B cell (primary cell): ENCODE results near the gene FBN2. TPM values are rescaled to one million over a fixed set of nuclear protein-coding genes. Genes with fewer than 3 reads are reported as not detected.

Experiments used
- ATAC-seq: fragments of 200-7000 bp; cut with Tn5 transposase; one replicate; pipeline ENCODE4 v1.10.0; 2021; ENCODE audit warnings: low read depth, mild to moderate bottlenecking, moderate number of reproducible peaks, moderate library complexity
- CTCF ChIA-PET: fragments of 350-600 bp; sonication (Branson Sonifier 250); formaldehyde crosslinking; loops from one replicate; lab custom pipeline; 2021; ENCODE audit warnings: antibody characterized with exemption, inconsistent platforms; lab: Charles Lee
- POLR2A ChIA-PET: fragments of 350-600 bp; sonication (Branson Sonifier 250); formaldehyde crosslinking; loops from one replicate; lab custom pipeline; 2021; ENCODE audit warnings: antibody characterized with exemption; lab: Charles Lee
- DNase-seq: peaks from one replicate; pipeline ENCODE4 v3.0.0; 2013
- H2AFZ ChIP-seq: 2 replicates; pipeline ENCODE4 v1.6.1; 2012; ENCODE audit warnings: mild to moderate bottlenecking, low read depth, low read length; ENCODE audit not compliant: insufficient read depth, poor library complexity, severe bottlenecking
- H3K27ac ChIP-seq, 2 donors: 1 replicate in 1 of 2; 2 replicates in 1 of 2; pipeline ENCODE4 v1.5.1; 2012 to 2013; ENCODE audit warnings: low read length in 2 of 2, mild to moderate bottlenecking in 2 of 2, moderate library complexity in 1 of 2
- H3K27me3 ChIP-seq, 4 experiments: fragments of 200-600 bp in 1 of 4; sonication (generic) in 1 of 4; replicated peaks in 1 of 4; 1 replicate in 2 of 4; 2 replicates in 2 of 4; pipeline versions ENCODE4 v1.6.1 to v1.7.0; 2013 to 2016; ENCODE audit warnings: low read length in 3 of 4, mild to moderate bottlenecking in 2 of 4, mixed read lengths in 1 of 4, moderate library complexity in 1 of 4; ENCODE audit not compliant: insufficient read depth in 4 of 4, control insufficient read depth in 3 of 4; ENCODE audit errors: control extremely low read depth in 1 of 4
- H3K36me3 ChIP-seq, 2 experiments: replicated peaks in 1 of 2; 1 replicate in 1 of 2; 2 replicates in 1 of 2; pipeline versions ENCODE4 v1.6.1 to v1.7.1; 2013; ENCODE audit warnings: low read length in 1 of 2; ENCODE audit not compliant: insufficient read depth in 2 of 2, control insufficient read depth in 1 of 2; ENCODE audit errors: control extremely low read depth in 1 of 2, extremely low read depth in 1 of 2
- H3K4me1 ChIP-seq, 2 donors: fragments of 200-600 bp in 1 of 2; sonication (generic) in 1 of 2; 1 replicate in 1 of 2; 2 replicates in 1 of 2; pipeline versions ENCODE4 v1.5.1 to v1.6.1; 2013 to 2017; ENCODE audit warnings: low read length in 2 of 2; ENCODE audit not compliant: control insufficient read depth in 2 of 2, insufficient read depth in 2 of 2
- H3K4me2 ChIP-seq: replicated peaks from 2 replicates; pipeline ENCODE3; 2012; ENCODE audit warnings: mild to moderate bottlenecking, low read depth, low read length; ENCODE audit not compliant: poor library complexity, severe bottlenecking
- H3K4me3 ChIP-seq, 5 experiments: fragments of 200-600 bp in 1 of 5; sonication (generic) in 1 of 5; 1 replicate in 3 of 5; 2 replicates in 2 of 5; pipeline versions ENCODE4 v1.5.1 to v1.7.0; 2011 to 2016; ENCODE audit warnings: low read length in 4 of 5, mild to moderate bottlenecking in 4 of 5, low read depth in 2 of 5, control low read depth in 1 of 5, moderate library complexity in 1 of 5; ENCODE audit not compliant: insufficient read depth in 1 of 5; ENCODE audit errors: control extremely low read depth in 1 of 5, extremely low read depth in 1 of 5
- H3K79me2 ChIP-seq: fragments of 200-600 bp; sonication (generic); one replicate; pipeline ENCODE4 v1.6.0; 2016; ENCODE audit warnings: low read length; ENCODE audit not compliant: control insufficient read depth, insufficient read depth
- H3K9ac ChIP-seq: fragments of 200-600 bp; sonication (generic); 2 replicates; pipeline ENCODE4 v1.6.1; 2017; ENCODE audit warnings: mild to moderate bottlenecking, low read length, moderate library complexity
- H3K9me3 ChIP-seq, 3 donors: one replicate each; pipeline versions ENCODE4 v1.6.1 to v1.7.1; 2013; ENCODE audit warnings: low read length in 2 of 3; ENCODE audit not compliant: control insufficient read depth in 2 of 3, insufficient read depth in 1 of 3; ENCODE audit errors: control extremely low read depth in 1 of 3
- H4K20me1 ChIP-seq: 2 replicates; pipeline ENCODE4 v1.6.0; 2012; ENCODE audit warnings: mild to moderate bottlenecking, low read length; ENCODE audit not compliant: insufficient read depth, control insufficient read depth, poor library complexity, severe bottlenecking
- H3K27ac Mint-ChIP-seq: one replicate; pipeline ENCODE4 v1.8.0; 2021; ENCODE audit warnings: mixed read lengths
- H3K27me3 Mint-ChIP-seq: one replicate; pipeline ENCODE4 v1.8.0; 2021; ENCODE audit warnings: mixed read lengths
- H3K4me1 Mint-ChIP-seq: one replicate; pipeline ENCODE4 v1.8.0; 2021; ENCODE audit warnings: mixed read lengths
- H3K4me3 Mint-ChIP-seq: one replicate; pipeline ENCODE4 v1.8.0; 2021; ENCODE audit warnings: mixed read lengths
- H3K9me3 Mint-ChIP-seq: one replicate; pipeline ENCODE4 v1.8.0; 2022; ENCODE audit warnings: mixed read lengths; ENCODE audit not compliant: insufficient read depth
- EZH2 ChIP-seq: IDR thresholded peaks from 2 replicates; pipeline ENCODE4 v1.6.1; 2012; ENCODE audit warnings: borderline replicate concordance, low read depth, mild to moderate bottlenecking, moderate library complexity, low read length; ENCODE audit not compliant: insufficient read depth, poor library complexity, severe bottlenecking
- WGBS: methylation state at CpG from one replicate; pipeline ENCODE4 v1.1.5; 2013; ENCODE audit warnings: missing lambda C conversion rate; ENCODE audit not compliant: insufficient coverage; 5-methylcytosine and 5-hydroxymethylcytosine counted together
- intact Hi-C: fragments of 100-400 bp; cut with micrococcal nuclease; formaldehyde crosslinking; loops from one replicate; pipeline ENCODE4 v1.10.0; 2022
- polyA plus RNA-seq: library from polyadenylated mRNA; depleted of rRNA; stranded (reverse); fragments of >200 nt; gene quantifications from 2 replicates; pipeline ENCODE4 v1.2.3, GENCODE V29; 2012
- total RNA-seq, 2 donors: library from RNA; stranded (reverse); fragments of 120-200 nt in 1 of 2; gene quantifications; 1 replicate in 1 of 2; 2 replicates in 1 of 2; pipeline versions ENCODE4 v1.2.3 to v1.2.4, GENCODE V29; 2013 to 2022
- TF ChIP-seq, protein P1 (sequence below): fragments of 200-600 bp; IDR thresholded peaks from one replicate; pipeline ENCODE4 v1.8.0; 2022; ENCODE audit warnings: antibody characterized with exemption, mild to moderate bottlenecking

FBN2 gene
- total and polyA plus RNA-seq, 2 donors (not counting 1 experiment from before 2014, with no cell fraction given): 0.03 TPM; not detected in 1

DNA sequence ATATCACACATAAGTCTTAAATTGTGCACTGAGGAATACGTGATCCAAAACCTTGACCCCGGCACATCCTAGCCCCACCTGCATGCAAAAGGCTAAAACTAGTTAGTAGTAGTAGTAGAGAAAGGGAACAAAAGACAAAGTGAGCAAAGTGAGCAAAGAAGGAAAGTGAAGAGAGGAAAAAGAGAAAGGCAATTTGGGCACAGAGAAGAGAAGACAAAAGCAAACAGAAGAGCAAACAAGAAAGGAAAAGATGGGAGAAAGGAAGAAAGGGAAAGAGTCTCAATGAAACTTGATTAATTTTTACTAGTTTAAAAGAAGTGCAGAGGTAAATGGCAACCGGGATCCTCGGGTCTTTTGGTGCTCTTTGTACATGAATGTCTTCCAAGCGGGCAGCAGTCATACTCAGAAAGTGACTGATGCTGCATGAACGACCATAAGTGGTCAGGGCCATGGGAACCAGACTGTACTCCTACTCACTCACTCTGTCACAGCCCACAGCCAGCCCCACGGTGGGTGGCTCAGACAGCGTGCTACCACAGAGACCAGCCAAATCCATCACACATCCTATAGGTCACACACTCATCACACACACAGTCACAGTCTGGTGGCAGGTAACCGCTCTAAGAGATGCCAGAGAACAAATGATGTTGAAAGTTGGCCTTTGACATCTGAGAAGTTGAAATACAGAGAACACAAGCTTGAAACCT is 203.9 kb downstream of the FBN2 start:
- H3K27ac ChIP-seq: no peak overlapping the region
- Mint-ChIP-seq H3K4me1 (no peaks in the 10 kb centered on the region), H3K27me3 (no peaks in the 10 kb centered on the region), H3K9me3 (no peaks in the 10 kb centered on the region), H3K27ac (no peak overlapping the region), H3K4me3 (no peak overlapping the region)
- DNase-seq: no peak
- H3K4me2 ChIP-seq: no peak overlapping the region
- no peaks in the 10 kb centered on the region for H3K79me2 ChIP-seq
- CTCF ChIA-PET: no interaction called here
- ATAC-seq: no peak
- H3K9me3 ChIP-seq: no peaks in the 10 kb centered on the region
- H3K36me3 ChIP-seq: no peaks in the 10 kb centered on the region
- TF ChIP-seq, protein P1, sequence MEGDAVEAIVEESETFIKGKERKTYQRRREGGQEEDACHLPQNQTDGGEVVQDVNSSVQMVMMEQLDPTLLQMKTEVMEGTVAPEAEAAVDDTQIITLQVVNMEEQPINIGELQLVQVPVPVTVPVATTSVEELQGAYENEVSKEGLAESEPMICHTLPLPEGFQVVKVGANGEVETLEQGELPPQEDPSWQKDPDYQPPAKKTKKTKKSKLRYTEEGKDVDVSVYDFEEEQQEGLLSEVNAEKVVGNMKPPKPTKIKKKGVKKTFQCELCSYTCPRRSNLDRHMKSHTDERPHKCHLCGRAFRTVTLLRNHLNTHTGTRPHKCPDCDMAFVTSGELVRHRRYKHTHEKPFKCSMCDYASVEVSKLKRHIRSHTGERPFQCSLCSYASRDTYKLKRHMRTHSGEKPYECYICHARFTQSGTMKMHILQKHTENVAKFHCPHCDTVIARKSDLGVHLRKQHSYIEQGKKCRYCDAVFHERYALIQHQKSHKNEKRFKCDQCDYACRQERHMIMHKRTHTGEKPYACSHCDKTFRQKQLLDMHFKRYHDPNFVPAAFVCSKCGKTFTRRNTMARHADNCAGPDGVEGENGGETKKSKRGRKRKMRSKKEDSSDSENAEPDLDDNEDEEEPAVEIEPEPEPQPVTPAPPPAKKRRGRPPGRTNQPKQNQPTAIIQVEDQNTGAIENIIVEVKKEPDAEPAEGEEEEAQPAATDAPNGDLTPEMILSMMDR: no peak
- TF ChIP-seq EZH2: no peak
- H3K27me3 ChIP-seq: no peaks in the 10 kb centered on the region
- no peaks in the 10 kb centered on the region for H3K4me1 ChIP-seq
- H3K4me3 ChIP-seq: no peak overlapping the region
- no peak overlapping the region for H3K9ac ChIP-seq
- H4K20me1 ChIP-seq: no peaks in the 10 kb centered on the region
- 90% methylated on average over 6 of the region's 9 CpGs for WGBS
- H2AFZ ChIP-seq: no peak overlapping the region
- POLR2A ChIA-PET: no interaction called here
- intact Hi-C loops: no loop called here

DNA sequence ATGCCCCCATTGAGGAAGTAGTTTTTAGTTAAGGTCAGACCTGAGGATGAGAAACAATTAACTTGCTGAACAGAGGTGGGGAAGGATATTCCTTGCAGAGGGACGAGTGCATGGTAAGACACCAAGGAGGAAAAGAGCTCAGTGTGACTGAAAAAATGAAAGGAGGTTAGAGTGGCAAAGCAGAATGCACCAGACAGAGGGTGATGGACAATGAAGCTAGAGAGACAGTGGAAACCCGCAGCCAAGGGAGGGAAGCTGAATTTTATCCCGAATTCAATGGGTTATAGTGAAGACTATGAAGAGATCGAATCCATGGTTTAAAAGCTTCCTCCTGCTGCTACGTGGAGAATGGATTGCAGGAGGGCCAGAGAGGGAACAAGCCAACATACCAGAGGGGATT is 206.8 kb downstream of the FBN2 start:
- CTCF ChIA-PET: no interaction called here
- no peaks in the 10 kb centered on the region for H3K27me3 ChIP-seq
- Mint-ChIP-seq H3K27me3 (no peaks in the 10 kb centered on the region), H3K9me3 (no peaks in the 10 kb centered on the region), H3K4me3 (no peak overlapping the region), H3K27ac (no peak overlapping the region), H3K4me1 (no peaks in the 10 kb centered on the region)
- no peak overlapping the region for H2AFZ ChIP-seq
- H3K36me3 ChIP-seq: no peaks in the 10 kb centered on the region
- H3K9me3 ChIP-seq: no peaks in the 10 kb centered on the region
- ATAC-seq: no peak
- POLR2A ChIA-PET: no interaction called here
- H3K4me2 ChIP-seq: no peak overlapping the region
- H3K79me2 ChIP-seq: no peaks in the 10 kb centered on the region
- H3K4me3 ChIP-seq: no peak overlapping the region
- no peak for DNase-seq
- H3K9ac ChIP-seq: no peak overlapping the region
- intact Hi-C loops: no loop called here
- no peak overlapping the region for H3K27ac ChIP-seq
- no peaks in the 10 kb centered on the region for H4K20me1 ChIP-seq
- WGBS: 82% methylated on average over 5 of the region's 5 CpGs
- H3K4me1 ChIP-seq: no peaks in the 10 kb centered on the region
- TF ChIP-seq, protein P1: no peak
- TF ChIP-seq EZH2: no peak
